ENCODE results near the gene ABAT. TPM values are rescaled to one million over a fixed set of nuclear protein-coding genes. Genes with fewer than 3 reads are reported as not detected.

The ABAT gene
- total and polyA plus RNA-seq, 2 donors (not counting 1 experiment from before 2014, with no cell fraction given), result 6.2 to 14.3 TPM

DNA sequence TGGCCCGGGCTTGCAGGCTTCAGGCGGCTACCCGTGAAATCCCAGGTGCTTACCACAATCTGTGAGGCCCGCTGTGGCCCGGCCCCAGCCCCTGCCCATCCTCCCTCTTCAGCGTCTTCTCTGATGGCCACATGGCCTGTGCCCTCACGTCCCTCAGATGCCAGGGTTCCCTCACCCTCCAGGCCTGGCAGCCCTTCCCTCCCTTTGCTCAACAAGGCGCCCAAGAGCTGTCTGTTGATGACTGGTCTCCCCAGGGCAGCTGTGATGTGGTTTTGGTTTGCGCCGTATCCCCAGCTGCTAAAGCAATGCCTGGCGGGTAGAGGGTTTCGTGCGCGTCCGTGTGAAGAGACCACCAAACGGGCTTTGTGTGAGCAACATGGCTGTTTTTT lies 158.3 kb downstream of the ABAT start:
- H3K9ac ChIP-seq (ENCODE audit: low read length), result no peak overlapping the region
- TF ChIP-seq EZH2 (IDR thresholded peaks at IDR 0.05; ENCODE audit: borderline replicate concordance, insufficient read depth, low read depth, low read length, poor library complexity, severe bottlenecking), result no peak
- TF ChIP-seq CTCF (IDR thresholded peaks at IDR 0.05), result no peak
- H3K27ac ChIP-seq (ENCODE audit: low read length in 2 of 2), result no peak overlapping the region
- ChIA-PET POLR2A (no interaction called here), CTCF (no interaction called here)
- H2AFZ ChIP-seq (ENCODE audit: insufficient read depth, low read depth, low read length, poor library complexity, severe bottlenecking), result no peak overlapping the region
- no peak overlapping the region for H3K27ac Mint-ChIP-seq
- peaks cover 35% of the 10 kb centered on the region for H3K79me2 ChIP-seq (ENCODE audit: control insufficient read depth, insufficient read depth, low read length)
- peaks cover 14% of the 10 kb centered on the region for H4K20me1 ChIP-seq (ENCODE audit: control insufficient read depth, insufficient read depth, low read length, poor library complexity, severe bottlenecking)
- WGBS (ENCODE audit: insufficient coverage), result 82% methylated on average over 15 of the region's 16 CpGs
- peaks cover 2 to 24% of the 10 kb centered on the region in 2 experiments for H3K36me3 ChIP-seq (replicated peaks in 1 of 2; ENCODE audit: control extremely low read depth in 1 of 2, control insufficient read depth in 1 of 2, extremely low read depth in 1 of 2, insufficient read depth in 2 of 2, low read length in 1 of 2)
- no peak overlapping the region for H3K4me2 ChIP-seq (replicated peaks; ENCODE audit: low read depth, low read length, poor library complexity, severe bottlenecking)
- no peaks in the 10 kb centered on the region for H3K27me3 ChIP-seq (replicated peaks in 1 of 4; ENCODE audit: control extremely low read depth in 1 of 4, control insufficient read depth in 3 of 4, insufficient read depth in 4 of 4, low read length in 3 of 4)
- H3K9me3 Mint-ChIP-seq (ENCODE audit: insufficient read depth), result no peaks in the 10 kb centered on the region
- H3K4me1 ChIP-seq (ENCODE audit: control insufficient read depth in 2 of 2, insufficient read depth in 2 of 2, low read length in 2 of 2), result peaks cover 0 to 6% of the 10 kb centered on the region in 2 donors
- H3K27me3 Mint-ChIP-seq, result no peaks in the 10 kb centered on the region
- no peak for DNase-seq
- no peaks in the 10 kb centered on the region for H3K9me3 ChIP-seq (ENCODE audit: control extremely low read depth in 1 of 3, control insufficient read depth in 2 of 3, insufficient read depth in 1 of 3, low read length in 2 of 3)
- H3K4me3 ChIP-seq (ENCODE audit: control extremely low read depth in 1 of 5, extremely low read depth in 1 of 5, insufficient read depth in 1 of 5, low read depth in 2 of 5, low read length in 4 of 5), result no peak overlapping the region
- H3K4me3 Mint-ChIP-seq, result no peak overlapping the region
- no peak for ATAC-seq (ENCODE audit: low read depth)
- intact Hi-C loops (cut with micrococcal nuclease), result no loop called here
- peaks cover 11% of the 10 kb centered on the region for H3K4me1 Mint-ChIP-seq

Small RNA genes lying within 50 kb of the gene (small RNA-seq; reads per million reads assigned to genes)
- not detected for gene AC007224.1 (ENCODE audit: insufficient read length, low read depth, low replicate concordance)
- not detected for gene RN7SL743P (ENCODE audit: insufficient read length, low read depth, low replicate concordance)
- not detected for gene RNU7-63P (ENCODE audit: insufficient read length, low read depth, low replicate concordance)

Other genes with a start within 250 kb of the ABAT start
- not detected in 2 replicates for gene TMEM114, start 84.1 kb upstream of the ABAT start, total RNA-seq
- gene TMEM114, start 84.1 kb upstream of the ABAT start, polyA plus RNA-seq, result not detected in 2 replicates
- 62.9 and 73.8 TPM in 2 replicates for gene METTL22, start 52.9 kb upstream of the ABAT start, total RNA-seq
- 48.3 and 49.5 TPM in 2 replicates for gene METTL22, start 52.9 kb upstream of the ABAT start, polyA plus RNA-seq
- gene TMEM186, start 123.0 kb downstream of the ABAT start, total RNA-seq, result 13.9 and 16.7 TPM in 2 replicates
- 4.2 and 5.8 TPM in 2 replicates for gene TMEM186, start 123.0 kb downstream of the ABAT start, polyA plus RNA-seq
- 45.3 and 47.5 TPM in 2 replicates for gene PMM2, start 123.2 kb downstream of the ABAT start, total RNA-seq
- gene PMM2, start 123.2 kb downstream of the ABAT start, polyA plus RNA-seq, result 15.8 and 16.3 TPM in 2 replicates
- 63.1 and 64.2 TPM in 2 replicates for gene CARHSP1, start 194.4 kb downstream of the ABAT start, total RNA-seq
- gene CARHSP1, start 194.4 kb downstream of the ABAT start, polyA plus RNA-seq, result 26.5 and 27.4 TPM in 2 replicates
- gene LITAFD, start 207.7 kb downstream of the ABAT start, total RNA-seq, result not detected in 2 replicates
- not detected in 2 replicates for gene LITAFD, start 207.7 kb downstream of the ABAT start, polyA plus RNA-seq

Data from B cell (primary cell).